T follicular helper cell (primary cell): ENCODE results near the gene COG4.
A peak's percentile ranks its signal among the peaks of the same experiment; 100 is the strongest.
"Not testable (repeated sequence)": the region's sequence is repeated elsewhere in the genome, so short reads cannot be mapped to it uniquely, and the experiment has no call there.

Source experiments
- DNase-seq: peaks from one replicate; pipeline ENCODE4 v3.0.0-alpha.2; 2020; ENCODE audit warnings: low read depth

Gene COG4

GRCh38 chr16:70457446-70458166 is 65.7 kb downstream of the COG4 start:
- DNase-seq, result no peak

GRCh38 chr16:70455910-70456309 is 67.4 kb downstream of the COG4 start:
- no peak for DNase-seq

- DNase-seq, result peak; percentile 36
Observed at GRCh38 chr16:70454222-70455034, 68.9 kb downstream of the COG4 start, which contains the start of gene FCSK. TSS of gene FCSK (plus strand) at chr16:70454595. CDS start at chr16:70463191, 8,596 bp downstream.

- DNase-seq, result no peak
Observed at GRCh38 chr16:70453892-70454221, 69.5 kb downstream of the COG4 start.

- no peak for DNase-seq
Observed at GRCh38 chr16:70453117-70453891, 70.0 kb downstream of the COG4 start.

GRCh38 chr16:70451004-70451340 is 72.4 kb downstream of the COG4 start:
- not testable (repeated sequence) for DNase-seq

GRCh38 chr16:70450142-70451003 is 73.0 kb downstream of the COG4 start:
- DNase-seq, result not testable (repeated sequence)

GRCh38 chr16:70448075-70448474 is 75.3 kb downstream of the COG4 start:
- DNase-seq, result no peak

GRCh38 chr16:70444249-70445063 is 78.9 kb downstream of the COG4 start:
- DNase-seq, result no peak

- no peak for DNase-seq
Observed at GRCh38 chr16:70442344-70442743, 81.0 kb downstream of the COG4 start.

- no peak for DNase-seq
Observed at GRCh38 chr16:70441406-70441990, 81.9 kb downstream of the COG4 start.

GRCh38 chr16:70440009-70440692 is 83.2 kb downstream of the COG4 start:
- DNase-seq, result no peak

GRCh38 chr16:70438969-70439862 is 84.1 kb downstream of the COG4 start, which contains the start of gene ST3GAL2:
TSS of gene ST3GAL2 (minus strand) at chr16:70439100. CDS start at chr16:70398530, 40,570 bp downstream.
- peak; percentile 89 for DNase-seq

GRCh38 chr16:70438585-70438968 is 84.8 kb downstream of the COG4 start:
- DNase-seq, result no peak

GRCh38 chr16:70437582-70438557 is 85.5 kb downstream of the COG4 start:
- no peak for DNase-seq

GRCh38 chr16:70437017-70437581 is 86.3 kb downstream of the COG4 start:
- DNase-seq, result no peak
